Measurements from ENCODE around the gene TTI1.

Gene TTI1

GRCh38 chr20:38033330-38034107, at the start of gene TTI1, which contains the start of gene RPRD1B:
Gene TTI1, minus strand, starts transcription at chr20:38033456. Its CDS starts 19,640 bp downstream, at chr20:38013816.
Gene RPRD1B, plus strand, starts transcription at chr20:38033746. Its CDS starts 202 bp downstream, at chr20:38033948.
- DNase-seq: peak; percentile 74 to 81 (median 78)

GRCh38 chr20:38082894-38083293, 49.6 kb upstream of the TTI1 start:
- DNase-seq: no peak

- no peak for DNase-seq
Observed at GRCh38 chr20:38081575-38081974, 48.3 kb upstream of the TTI1 start.

GRCh38 chr20:38079353-38079752, 46.1 kb upstream of the TTI1 start:
- DNase-seq: no peak

- no peak for DNase-seq
Observed at GRCh38 chr20:38078084-38078483, 44.8 kb upstream of the TTI1 start.

GRCh38 chr20:38076548-38076947, 43.3 kb upstream of the TTI1 start:
- no peak for DNase-seq

- DNase-seq: no peak
Observed at GRCh38 chr20:38075161-38075998, 42.1 kb upstream of the TTI1 start.

GRCh38 chr20:38073307-38074071, 40.2 kb upstream of the TTI1 start:
- DNase-seq: no peak

- DNase-seq: no peak
Observed at GRCh38 chr20:38072898-38073297, 39.6 kb upstream of the TTI1 start.

GRCh38 chr20:38067717-38068365, 34.6 kb upstream of the TTI1 start:
- DNase-seq: no peak

GRCh38 chr20:38066969-38067716, 33.9 kb upstream of the TTI1 start:
- DNase-seq: no peak

GRCh38 chr20:38065764-38066375, 32.6 kb upstream of the TTI1 start:
- no peak for DNase-seq

- DNase-seq: no peak
Observed at GRCh38 chr20:38063911-38064530, 30.8 kb upstream of the TTI1 start.

- no peak for DNase-seq
Observed at GRCh38 chr20:38062890-38063289, 29.6 kb upstream of the TTI1 start.

- no peak for DNase-seq
Observed at GRCh38 chr20:38061109-38061508, 27.9 kb upstream of the TTI1 start.

- no peak for DNase-seq
Observed at GRCh38 chr20:38060536-38060935, 27.3 kb upstream of the TTI1 start.

GRCh38 chr20:38059832-38060231, 26.6 kb upstream of the TTI1 start:
- no peak for DNase-seq

- peak; percentile 20 to 66 (median 56) for DNase-seq
Observed at GRCh38 chr20:38057351-38057972, 24.2 kb upstream of the TTI1 start.

GRCh38 chr20:38055848-38056247, 22.6 kb upstream of the TTI1 start:
- no peak for DNase-seq

GRCh38 chr20:38055294-38055693, 22.0 kb upstream of the TTI1 start:
- DNase-seq: no peak

Measured in activated naive CD4-positive, alpha-beta T cell (primary cell).